Ramos (cell line): ENCODE data around the gene PCBP3.

Source experiments
- in situ Hi-C: fragments of 300-500 bp; cut with MboI; formaldehyde crosslinking; loops from one replicate; pipeline ENCODE4 v1.14.3; 2022; ENCODE audit warnings: low sequenced_read_pairs; ENCODE audit not compliant: unreplicated experiment

Gene PCBP3

GRCh38 chr21:45769294-45769693, 125.8 kb downstream of the PCBP3 start:
- in situ Hi-C loops, result no loop called here

GRCh38 chr21:45769896-45770295, 126.4 kb downstream of the PCBP3 start:
- in situ Hi-C loops, result no loop called here

- in situ Hi-C loops, result no loop called here
Observed at GRCh38 chr21:45772180-45772579, 128.7 kb downstream of the PCBP3 start.

- in situ Hi-C loops, result no loop called here
Observed at GRCh38 chr21:45774291-45774690, 130.8 kb downstream of the PCBP3 start.

- in situ Hi-C loops, result no loop called here
Observed at GRCh38 chr21:45776971-45777370, 133.4 kb downstream of the PCBP3 start.

DNA sequence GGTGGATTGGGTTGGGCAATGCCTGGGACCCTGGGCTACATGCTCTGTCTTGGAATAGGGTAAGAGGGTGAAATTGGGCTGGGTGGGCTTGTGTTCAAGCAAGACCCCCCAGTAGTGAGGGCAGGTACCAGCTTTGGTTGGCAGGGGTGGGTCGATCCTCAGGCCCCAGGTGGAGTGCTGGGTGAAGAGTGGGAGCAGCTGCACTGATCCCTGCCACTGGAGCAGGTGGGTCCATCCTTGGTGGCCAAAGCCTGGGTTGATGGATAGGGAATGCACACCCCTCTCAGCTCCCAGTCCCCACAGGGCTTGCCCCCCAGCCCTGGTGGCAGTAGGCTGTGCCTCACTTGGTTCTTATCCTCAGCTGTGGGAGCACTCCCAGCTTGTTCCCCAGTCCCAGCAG, 135.2 kb downstream of the PCBP3 start:
- in situ Hi-C loops, result no loop called here

- in situ Hi-C loops, result no loop called here
Observed at GRCh38 chr21:45779226-45779625, 135.7 kb downstream of the PCBP3 start.

DNA sequence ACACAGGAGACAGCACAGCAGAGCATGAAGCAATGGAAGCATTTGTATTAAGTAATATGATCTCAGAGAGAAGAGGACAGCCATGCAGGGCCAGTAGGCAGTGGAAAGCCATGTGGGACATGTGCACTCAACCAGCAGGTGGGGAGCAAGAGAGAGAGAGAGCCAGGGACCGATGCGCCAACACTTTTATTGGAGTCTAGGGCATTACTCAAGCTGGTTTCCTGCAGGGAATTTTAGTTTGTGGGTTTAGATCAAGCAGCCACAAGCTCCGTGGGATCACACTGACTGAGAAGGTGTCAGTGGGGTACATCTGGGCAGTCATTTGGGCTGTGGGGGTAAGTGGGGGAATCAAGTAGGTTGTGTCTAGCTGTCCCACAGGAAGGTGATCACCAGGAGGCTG, 137.1 kb downstream of the PCBP3 start:
- in situ Hi-C loops, result no loop called here

DNA sequence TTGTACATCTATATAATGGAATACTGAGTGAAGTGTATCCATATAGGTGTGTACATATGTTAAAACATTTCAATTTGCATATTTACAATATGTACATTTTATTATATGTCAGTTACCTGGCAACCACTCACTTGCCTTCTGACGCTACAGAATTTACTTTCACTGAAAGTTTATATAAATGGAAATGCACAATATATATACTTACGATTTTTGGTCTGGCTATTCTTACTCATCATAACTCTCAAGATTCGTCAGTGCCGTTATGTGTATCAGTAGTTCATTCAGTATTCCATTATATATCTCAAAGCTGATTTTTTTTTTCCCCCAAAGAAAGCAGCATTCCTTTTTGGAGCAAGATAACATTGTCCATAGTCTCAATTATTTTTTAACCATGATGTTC, 138.2 kb downstream of the PCBP3 start:
- in situ Hi-C loops, result no loop called here

- in situ Hi-C loops, result no loop called here
Observed at GRCh38 chr21:45786660-45787059, 143.1 kb downstream of the PCBP3 start.

GRCh38 chr21:45787371-45787770, 143.8 kb downstream of the PCBP3 start:
- in situ Hi-C loops, result no loop called here

DNA sequence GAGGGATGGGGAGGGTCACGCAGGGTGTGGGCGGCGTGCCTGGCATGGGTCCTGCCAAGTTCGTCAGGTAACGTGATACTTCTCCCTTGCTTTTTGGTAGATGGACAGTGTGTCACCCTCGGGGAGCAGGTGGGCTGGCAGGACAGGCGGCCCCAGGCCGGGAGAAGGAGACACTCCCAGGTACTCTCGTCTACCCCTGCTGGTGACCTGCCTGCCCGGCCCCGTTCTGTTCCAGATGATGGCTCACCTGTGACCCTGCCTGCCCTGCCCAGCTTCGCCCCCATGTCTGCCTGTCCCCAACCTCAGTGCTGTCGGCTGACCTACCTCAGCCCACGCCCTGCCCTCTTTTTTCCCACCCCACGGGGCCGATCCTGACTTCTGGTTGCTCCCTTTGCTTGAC, 144.7 kb downstream of the PCBP3 start:
- in situ Hi-C loops, result no loop called here

DNA sequence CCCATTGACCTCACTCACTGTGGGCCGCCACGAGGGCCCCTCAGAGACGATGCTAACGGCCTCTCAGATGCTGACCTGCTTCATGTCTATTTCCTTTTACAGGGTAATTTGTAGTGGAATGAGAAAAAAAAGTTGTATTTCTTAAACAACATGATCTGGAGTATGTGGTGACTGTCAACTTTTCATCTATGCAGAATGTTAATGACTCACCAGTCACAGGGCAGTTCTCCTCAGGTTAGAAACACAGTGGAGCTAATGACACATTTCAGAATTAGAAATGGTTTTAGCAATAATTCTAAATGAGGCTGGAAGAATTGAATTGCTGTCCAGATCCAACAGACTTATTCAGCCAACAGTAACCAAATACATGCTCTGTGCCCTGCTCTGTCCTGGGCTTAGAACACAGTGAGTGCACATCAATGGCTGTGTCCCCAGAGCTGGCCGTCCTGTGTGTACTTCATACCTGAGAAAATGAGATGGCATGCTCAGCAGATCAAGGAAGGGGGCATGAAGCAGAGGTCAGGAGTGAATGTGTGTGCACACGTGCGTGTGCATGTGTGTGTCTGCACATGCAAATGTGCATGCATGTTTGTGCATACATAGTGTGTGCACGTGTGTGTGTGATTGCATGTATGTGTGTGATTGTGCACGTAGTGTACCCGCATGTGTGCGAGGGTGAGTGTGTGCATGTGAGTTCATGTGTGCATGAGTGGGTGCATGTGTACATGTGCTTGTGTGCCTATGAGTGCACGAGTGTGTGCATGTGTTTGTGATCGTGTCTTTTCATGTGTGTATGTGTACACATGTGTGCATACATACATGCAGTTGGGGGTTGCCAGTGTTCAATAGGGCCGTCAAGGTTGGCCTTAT, 145.3 kb downstream of the PCBP3 start:
- in situ Hi-C loops, result no loop called here

DNA sequence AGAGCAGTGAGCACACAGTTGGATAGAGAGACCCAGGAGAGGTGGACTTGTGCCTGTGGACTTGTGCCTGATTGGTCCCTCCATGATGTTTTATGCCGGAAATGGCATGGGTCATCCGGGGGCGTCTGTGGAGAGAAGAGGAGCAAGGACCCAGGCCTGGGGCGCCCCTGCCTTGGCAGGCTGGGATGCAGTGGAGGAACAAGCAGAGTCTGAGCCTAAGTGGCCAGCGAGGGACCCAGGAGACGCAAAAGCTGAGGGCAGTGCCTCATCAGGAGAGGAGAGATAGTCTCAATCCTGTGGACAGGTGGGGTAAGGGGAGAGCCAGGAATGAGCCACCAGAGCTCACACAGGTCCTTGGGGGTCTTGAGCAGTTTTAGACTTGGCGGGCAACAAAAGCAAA, 146.9 kb downstream of the PCBP3 start:
- in situ Hi-C loops, result no loop called here

- in situ Hi-C loops, result no loop called here
Observed at GRCh38 chr21:45791562-45792418, 148.3 kb downstream of the PCBP3 start.

DNA sequence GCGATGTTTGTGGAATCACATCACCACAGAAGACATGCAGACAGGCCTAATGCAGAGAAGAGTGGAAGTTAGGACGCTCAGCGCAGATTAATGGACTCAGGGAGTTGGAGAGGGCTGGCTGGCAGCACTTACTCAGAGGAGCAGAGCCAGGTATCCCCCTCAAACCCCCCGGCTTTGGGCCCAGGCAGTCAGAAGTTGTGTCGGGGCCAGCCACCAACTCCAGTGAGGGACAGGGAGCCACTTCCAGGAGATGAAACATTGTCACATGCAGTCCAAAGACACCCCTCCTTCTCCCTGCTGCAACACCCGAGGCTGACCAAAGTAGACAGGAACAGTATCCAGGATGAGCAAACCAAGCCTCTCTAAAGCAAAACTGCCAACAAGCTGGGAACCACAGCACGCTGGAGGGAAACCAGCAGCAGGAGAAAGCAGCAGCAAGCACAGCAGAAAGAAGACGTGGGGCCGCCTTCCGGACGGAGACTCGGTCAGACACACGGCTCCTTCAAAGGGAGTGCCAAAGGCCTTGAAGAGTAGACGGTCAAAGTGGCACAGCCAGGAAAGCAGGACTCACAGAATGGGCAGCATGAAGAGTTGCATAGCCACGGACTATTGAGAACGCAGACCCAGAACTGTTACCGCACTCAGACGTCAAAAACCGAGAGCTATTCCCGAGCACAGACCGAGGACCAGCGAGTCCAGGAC, 149.3 kb downstream of the PCBP3 start:
- in situ Hi-C loops, result no loop called here

DNA sequence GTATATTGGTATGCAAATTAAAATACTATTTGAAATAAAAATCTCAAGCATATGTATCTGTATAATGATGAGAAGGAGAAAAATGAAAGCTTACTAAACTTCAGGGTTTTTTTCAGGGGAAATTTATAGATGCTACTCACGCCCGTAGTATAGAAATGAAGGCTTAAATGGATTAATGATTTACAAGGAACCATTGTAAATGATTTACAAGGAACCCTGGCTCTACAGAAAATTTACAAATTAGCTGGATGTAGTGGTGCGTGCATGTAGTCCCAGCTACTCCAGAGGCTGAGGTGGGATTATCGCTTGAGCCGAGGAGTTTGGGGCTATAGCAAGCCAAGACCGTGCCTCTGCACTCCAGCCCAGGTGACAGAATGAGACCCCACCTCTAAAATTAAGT, 150.5 kb downstream of the PCBP3 start:
- in situ Hi-C loops, result no loop called here

- in situ Hi-C loops, result no loop called here
Observed at GRCh38 chr21:45796003-45796402, 152.5 kb downstream of the PCBP3 start.

DNA sequence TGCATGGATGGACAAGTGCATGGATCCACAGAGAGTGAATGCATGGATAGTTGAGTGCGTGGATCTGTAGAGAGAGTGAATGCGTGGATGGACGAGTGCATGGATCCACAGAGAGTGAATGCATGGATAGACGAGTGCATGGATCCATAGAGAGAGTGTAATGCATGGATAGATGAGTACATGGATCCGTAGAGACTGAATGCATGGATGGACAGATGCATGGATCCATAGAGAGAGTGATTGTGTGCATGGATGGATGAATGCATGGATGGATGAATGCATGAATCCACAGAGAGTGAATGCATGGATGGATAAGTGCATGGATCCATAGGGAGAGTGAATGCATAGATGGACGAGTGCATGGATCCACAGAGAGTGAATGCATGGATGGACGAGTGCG, 153.8 kb downstream of the PCBP3 start:
- in situ Hi-C loops, result no loop called here

DNA sequence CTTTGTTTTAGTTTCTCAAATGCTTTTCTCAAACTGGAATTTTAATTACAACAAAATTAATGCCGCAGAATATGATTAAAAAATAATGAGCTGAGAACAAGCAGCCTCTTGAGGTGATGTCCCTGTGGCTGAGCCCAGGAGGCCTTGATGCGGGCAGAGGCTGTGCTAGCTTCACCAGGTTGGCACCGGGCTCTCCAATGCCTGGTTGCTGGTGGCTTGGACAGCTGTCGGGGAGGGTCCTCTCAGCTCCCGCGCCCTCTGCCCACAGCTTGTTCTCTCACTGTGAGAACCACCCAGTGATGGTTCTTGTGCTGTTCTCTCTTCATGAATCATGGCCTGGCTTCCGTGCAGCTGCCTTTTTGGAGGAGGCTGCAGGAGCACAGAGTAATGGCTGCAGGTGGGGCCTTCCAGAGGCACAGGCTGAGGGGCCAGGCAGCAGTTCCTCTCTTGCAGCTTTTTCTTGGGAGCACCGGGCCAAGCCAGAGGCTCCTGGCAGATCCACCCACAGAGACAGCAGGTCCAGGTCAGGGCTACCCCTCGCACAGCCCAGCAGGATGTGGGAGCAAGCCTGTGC, 156.3 kb downstream of the PCBP3 start:
- in situ Hi-C loops, result no loop called here
